ENCODE measurements around the gene SLC4A8.

GRCh38 chr12:51390891-51391282 is 33.7 kb upstream of the SLC4A8 start:
- TF ChIP-seq, protein P1, sequence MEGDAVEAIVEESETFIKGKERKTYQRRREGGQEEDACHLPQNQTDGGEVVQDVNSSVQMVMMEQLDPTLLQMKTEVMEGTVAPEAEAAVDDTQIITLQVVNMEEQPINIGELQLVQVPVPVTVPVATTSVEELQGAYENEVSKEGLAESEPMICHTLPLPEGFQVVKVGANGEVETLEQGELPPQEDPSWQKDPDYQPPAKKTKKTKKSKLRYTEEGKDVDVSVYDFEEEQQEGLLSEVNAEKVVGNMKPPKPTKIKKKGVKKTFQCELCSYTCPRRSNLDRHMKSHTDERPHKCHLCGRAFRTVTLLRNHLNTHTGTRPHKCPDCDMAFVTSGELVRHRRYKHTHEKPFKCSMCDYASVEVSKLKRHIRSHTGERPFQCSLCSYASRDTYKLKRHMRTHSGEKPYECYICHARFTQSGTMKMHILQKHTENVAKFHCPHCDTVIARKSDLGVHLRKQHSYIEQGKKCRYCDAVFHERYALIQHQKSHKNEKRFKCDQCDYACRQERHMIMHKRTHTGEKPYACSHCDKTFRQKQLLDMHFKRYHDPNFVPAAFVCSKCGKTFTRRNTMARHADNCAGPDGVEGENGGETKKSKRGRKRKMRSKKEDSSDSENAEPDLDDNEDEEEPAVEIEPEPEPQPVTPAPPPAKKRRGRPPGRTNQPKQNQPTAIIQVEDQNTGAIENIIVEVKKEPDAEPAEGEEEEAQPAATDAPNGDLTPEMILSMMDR (IDR thresholded peaks at IDR 0.05): no peak
- TF ChIP-seq RAD21 (conservative IDR thresholded peaks at IDR 0.05 in 1 of 2, IDR thresholded peaks at IDR 0.05 in 1 of 2) (no peak), E2F6 (IDR thresholded peaks at IDR 0.05; ENCODE audit: borderline replicate concordance, low read depth) (no peak), ZSCAN20 (CRISPR knock-in tag; IDR thresholded peaks at IDR 0.05) (no peak), EP300 (IDR thresholded peaks at IDR 0.05) (no peak)
- TF ChIP-seq, protein P2, sequence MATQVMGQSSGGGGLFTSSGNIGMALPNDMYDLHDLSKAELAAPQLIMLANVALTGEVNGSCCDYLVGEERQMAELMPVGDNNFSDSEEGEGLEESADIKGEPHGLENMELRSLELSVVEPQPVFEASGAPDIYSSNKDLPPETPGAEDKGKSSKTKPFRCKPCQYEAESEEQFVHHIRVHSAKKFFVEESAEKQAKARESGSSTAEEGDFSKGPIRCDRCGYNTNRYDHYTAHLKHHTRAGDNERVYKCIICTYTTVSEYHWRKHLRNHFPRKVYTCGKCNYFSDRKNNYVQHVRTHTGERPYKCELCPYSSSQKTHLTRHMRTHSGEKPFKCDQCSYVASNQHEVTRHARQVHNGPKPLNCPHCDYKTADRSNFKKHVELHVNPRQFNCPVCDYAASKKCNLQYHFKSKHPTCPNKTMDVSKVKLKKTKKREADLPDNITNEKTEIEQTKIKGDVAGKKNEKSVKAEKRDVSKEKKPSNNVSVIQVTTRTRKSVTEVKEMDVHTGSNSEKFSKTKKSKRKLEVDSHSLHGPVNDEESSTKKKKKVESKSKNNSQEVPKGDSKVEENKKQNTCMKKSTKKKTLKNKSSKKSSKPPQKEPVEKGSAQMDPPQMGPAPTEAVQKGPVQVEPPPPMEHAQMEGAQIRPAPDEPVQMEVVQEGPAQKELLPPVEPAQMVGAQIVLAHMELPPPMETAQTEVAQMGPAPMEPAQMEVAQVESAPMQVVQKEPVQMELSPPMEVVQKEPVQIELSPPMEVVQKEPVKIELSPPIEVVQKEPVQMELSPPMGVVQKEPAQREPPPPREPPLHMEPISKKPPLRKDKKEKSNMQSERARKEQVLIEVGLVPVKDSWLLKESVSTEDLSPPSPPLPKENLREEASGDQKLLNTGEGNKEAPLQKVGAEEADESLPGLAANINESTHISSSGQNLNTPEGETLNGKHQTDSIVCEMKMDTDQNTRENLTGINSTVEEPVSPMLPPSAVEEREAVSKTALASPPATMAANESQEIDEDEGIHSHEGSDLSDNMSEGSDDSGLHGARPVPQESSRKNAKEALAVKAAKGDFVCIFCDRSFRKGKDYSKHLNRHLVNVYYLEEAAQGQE (IDR thresholded peaks at IDR 0.05): no peak
